OCI-LY1 (cell line): ENCODE measurements around the gene NAA35.

ENCODE experiments used
- CTCF ChIP-seq: fragments of 200-600 bp; sonication (generic), shearing (Covaris generic); IDR thresholded peaks from 2 replicates; pipeline ENCODE4 v1.5.1; 2017; ENCODE audit warnings: mild to moderate bottlenecking, antibody characterized with exemption, low read length, moderate library complexity, mixed read lengths
- EZH2 ChIP-seq: fragments of 200-600 bp; sonication (generic), shearing (Covaris generic); IDR thresholded peaks from 2 replicates; pipeline ENCODE4 v1.8.0; 2017; ENCODE audit warnings: borderline replicate concordance, mixed run types, mild to moderate bottlenecking, antibody characterized with exemption, low read length, moderate library complexity, mixed read lengths

GRCh38 chr9:85971731-85972130 lies 30.8 kb downstream of the NAA35 start:
- TF ChIP-seq CTCF: no peak
- no peak for TF ChIP-seq EZH2
